Naive thymus-derived CD4-positive, alpha-beta T cell (primary cell): ENCODE results near the gene RPL32. TPM values are rescaled to one million over a fixed set of nuclear protein-coding genes. Genes with fewer than 3 reads are reported as not detected.
"Not testable (repeated sequence)": the region's sequence is repeated elsewhere in the genome, so short reads cannot be mapped to it uniquely, and the experiment has no call there.

ENCODE experiments used
- ATAC-seq: fragments of 150-1000 bp; cut with Tn5 transposase; 2 replicates; pipeline ENCODE4 v1.10.0; 2021; ENCODE audit warnings: mild to moderate bottlenecking, moderate library complexity
- CTCF ChIA-PET: fragments of 350-600 bp; sonication (Branson Sonifier 250); formaldehyde crosslinking; loops from one replicate; lab custom pipeline; 2021; ENCODE audit warnings: antibody characterized with exemption; lab: Charles Lee
- POLR2A ChIA-PET: fragments of 350-600 bp; sonication (Branson Sonifier 250); formaldehyde crosslinking; loops from one replicate; lab custom pipeline; 2021; ENCODE audit warnings: antibody characterized with exemption, inconsistent platforms; lab: Charles Lee
- DNase-seq, 9 donors: peaks; one replicate each; pipeline versions ENCODE4 v3.0.0 to v3.0.0-alpha.2; 2020 to 2022; ENCODE audit warnings: mixed read lengths in 1 of 9
- H3K27ac ChIP-seq: one replicate; pipeline ENCODE4 v1.7.0; 2013; ENCODE audit warnings: mild to moderate bottlenecking, low read depth, low read length, moderate library complexity
- H3K27me3 ChIP-seq, 2 donors: one replicate each; pipeline ENCODE4 v1.7.0; 2013; ENCODE audit warnings: low read length in 2 of 2, mild to moderate bottlenecking in 2 of 2, moderate library complexity in 2 of 2; ENCODE audit not compliant: control insufficient read depth in 2 of 2, insufficient read depth in 2 of 2
- H3K36me3 ChIP-seq, 3 experiments: 1 replicate in 2 of 3; 2 replicates in 1 of 3; pipeline ENCODE4 v1.7.0; 2013; ENCODE audit warnings: low read length in 3 of 3, mild to moderate bottlenecking in 3 of 3, moderate library complexity in 1 of 3; ENCODE audit not compliant: insufficient read depth in 3 of 3, control insufficient read depth in 2 of 3
- H3K4me1 ChIP-seq, 2 donors: one replicate each; pipeline ENCODE4 v1.7.0; 2013; ENCODE audit warnings: low read length in 2 of 2, mild to moderate bottlenecking in 2 of 2, moderate library complexity in 1 of 2; ENCODE audit not compliant: control insufficient read depth in 2 of 2, insufficient read depth in 2 of 2
- H3K4me3 ChIP-seq: 2 replicates; pipeline ENCODE4 v1.7.0; 2013; ENCODE audit warnings: mild to moderate bottlenecking, low read length
- H3K9me3 ChIP-seq, 3 experiments: 1 replicate in 2 of 3; 2 replicates in 1 of 3; pipeline ENCODE4 v1.7.0; 2013; ENCODE audit warnings: low read length in 3 of 3; ENCODE audit not compliant: control insufficient read depth in 2 of 3
- H3K27ac Mint-ChIP-seq, 9 donors: one replicate each; pipeline ENCODE4 v1.8.0; 2020 to 2022; ENCODE audit warnings: mixed read lengths in 9 of 9, mild to moderate bottlenecking in 8 of 9, moderate library complexity in 5 of 9, inconsistent platforms in 2 of 9
- H3K27me3 Mint-ChIP-seq, 5 donors: one replicate each; pipeline ENCODE4 v1.8.0; 2021 to 2022; ENCODE audit warnings: mixed read lengths in 5 of 5, mild to moderate bottlenecking in 1 of 5
- H3K36me3 Mint-ChIP-seq, 5 donors: one replicate each; pipeline ENCODE4 v1.8.0; 2020 to 2022; ENCODE audit warnings: mixed read lengths in 5 of 5, mild to moderate bottlenecking in 3 of 5, inconsistent platforms in 1 of 5
- H3K4me1 Mint-ChIP-seq, 7 donors: one replicate each; pipeline ENCODE4 v1.8.0; 2020 to 2022; ENCODE audit warnings: mixed read lengths in 7 of 7, mild to moderate bottlenecking in 3 of 7, inconsistent platforms in 1 of 7
- H3K4me3 Mint-ChIP-seq, 10 donors: one replicate each; pipeline ENCODE4 v1.8.0; 2020 to 2022; ENCODE audit warnings: mild to moderate bottlenecking in 10 of 10, mixed read lengths in 10 of 10, moderate library complexity in 6 of 10, inconsistent platforms in 2 of 10
- H3K9me3 Mint-ChIP-seq, 11 donors: one replicate each; pipeline ENCODE4 v1.8.0; 2020 to 2022; ENCODE audit warnings: mixed read lengths in 11 of 11, mild to moderate bottlenecking in 4 of 11, inconsistent platforms in 1 of 11, moderate library complexity in 1 of 11
- intact Hi-C, 2 donors: fragments of 100-400 bp; cut with micrococcal nuclease; formaldehyde crosslinking; loops; one replicate each; pipeline ENCODE4 v1.15.1; 2023
- polyA plus RNA-seq, 2 donors: library from polyadenylated mRNA; unstranded; fragments of 300-500 nt; fragmentation: Illumina TruSeq; gene quantifications; one replicate each; pipeline ENCODE4 v1.2.3, GENCODE V29; 2021
- total RNA-seq, 6 experiments: library from RNA in 5 of 6; stranded (reverse) in 5 of 6; gene quantifications; 1 replicate in 5 of 6; 2 replicates in 1 of 6; pipeline ENCODE4 v1.2.3 and lab custom pipeline; 2021 to 2026

RPL32 gene
- total and polyA plus RNA-seq, 7 experiments from 2014 or later: 1,890 to 4,471 (median 4,246) TPM

GRCh38 chr3:12856626-12857025 is 15.3 kb upstream of the RPL32 start:
- peaks cover 0 to 17% (median 6%) of the 10 kb centered on the region in 5 donors for H3K27me3 Mint-ChIP-seq
- DNase-seq (no peak), ATAC-seq (no peak)
- ChIA-PET POLR2A (no interaction called here), CTCF (no interaction called here)
- no peaks in the 10 kb centered on the region for H3K4me1 ChIP-seq
- H3K9me3 ChIP-seq: no peaks in the 10 kb centered on the region
- no peaks in the 10 kb centered on the region for H3K4me1 Mint-ChIP-seq
- no peak overlapping the region for H3K27ac ChIP-seq
- H3K36me3 Mint-ChIP-seq: no peaks in the 10 kb centered on the region
- H3K4me3 Mint-ChIP-seq: no peak overlapping the region
- no peaks in the 10 kb centered on the region for H3K36me3 ChIP-seq
- H3K4me3 ChIP-seq: no peak overlapping the region
- no peak overlapping the region for H3K27ac Mint-ChIP-seq
- no peaks in the 10 kb centered on the region for H3K9me3 Mint-ChIP-seq
- intact Hi-C loops: no loop called here
- H3K27me3 ChIP-seq: no peaks in the 10 kb centered on the region

- H3K9me3 ChIP-seq: no peaks in the 10 kb centered on the region
- Mint-ChIP-seq H3K27ac (no peak overlapping the region), H3K4me1 (no peaks in the 10 kb centered on the region), H3K9me3 (no peaks in the 10 kb centered on the region), H3K4me3 (no peak overlapping the region), H3K27me3 (peaks cover 0 to 15% (median 6%) of the 10 kb centered on the region in 5 donors), H3K36me3 (no peaks in the 10 kb centered on the region)
- no peaks in the 10 kb centered on the region for H3K27me3 ChIP-seq
- no peaks in the 10 kb centered on the region for H3K4me1 ChIP-seq
- CTCF ChIA-PET: no interaction called here
- intact Hi-C loops: no loop called here
- DNase-seq: no peak
- H3K4me3 ChIP-seq: no peak overlapping the region
- POLR2A ChIA-PET: no interaction called here
- H3K27ac ChIP-seq: no peak overlapping the region
- no peak for ATAC-seq
- H3K36me3 ChIP-seq: no peaks in the 10 kb centered on the region
These were observed 13.2 kb upstream of the RPL32 start for GRCh38 chr3:12854565-12854964.

GRCh38 chr3:12853847-12854246 is 12.5 kb upstream of the RPL32 start:
- CTCF ChIA-PET, H3K27ac ChIP-seq, H3K27me3 ChIP-seq, H3K27ac Mint-ChIP-seq, H3K4me1 Mint-ChIP-seq, POLR2A ChIA-PET, DNase-seq, H3K4me3 ChIP-seq, H3K36me3 Mint-ChIP-seq, H3K9me3 Mint-ChIP-seq, H3K4me3 Mint-ChIP-seq, H3K4me1 ChIP-seq, intact Hi-C loops, H3K9me3 ChIP-seq, H3K36me3 ChIP-seq: not testable (repeated sequence)
- peak; percentile 27 for ATAC-seq
- peaks cover 0 to 14% (median 6%) of the 10 kb centered on the region in 5 donors for H3K27me3 Mint-ChIP-seq

- DNase-seq: no peak
- no peaks in the 10 kb centered on the region for H3K36me3 ChIP-seq
- Mint-ChIP-seq H3K4me1 (no peaks in the 10 kb centered on the region), H3K4me3 (no peak overlapping the region), H3K27ac (no peak overlapping the region), H3K27me3 (peaks cover 0 to 12% (median 6%) of the 10 kb centered on the region in 5 donors), H3K9me3 (no peaks in the 10 kb centered on the region), H3K36me3 (no peaks in the 10 kb centered on the region)
- H3K4me3 ChIP-seq: no peak overlapping the region
- POLR2A ChIA-PET: interaction anchor here (1.3 kb wide), 1 partner anchor 10 kb away, joined by 4 read pairs; no protein-coding TSS in a partner anchor
- H3K27ac ChIP-seq: no peak overlapping the region
- no peaks in the 10 kb centered on the region for H3K9me3 ChIP-seq
- intact Hi-C loops: no loop called here
- ATAC-seq: no peak
- no peaks in the 10 kb centered on the region for H3K27me3 ChIP-seq
- CTCF ChIA-PET: interaction anchor here (1.1 kb wide), 1 partner anchor 10 kb away, joined by 3 read pairs; no protein-coding TSS in a partner anchor
- no peaks in the 10 kb centered on the region for H3K4me1 ChIP-seq
These were observed 10.8 kb upstream of the RPL32 start for GRCh38 chr3:12852201-12852600.

- Mint-ChIP-seq H3K36me3 (peaks cover 0 to 1% (median 1%) of the 10 kb centered on the region in 5 donors), H3K27me3 (peaks cover 0 to 1% (median 0%) of the 10 kb centered on the region in 5 donors), H3K4me1 (peaks cover under 1 to 14% (median 6%) of the 10 kb centered on the region in 7 donors), H3K9me3 (peaks cover 0 to 1% (median 0%) of the 10 kb centered on the region in 11 donors), H3K27ac (no peak overlapping the region), H3K4me3 (no peak overlapping the region)
- Histone ChIP-seq H3K27ac (no peak overlapping the region), H3K4me3 (no peak overlapping the region), H3K9me3 (no peaks in the 10 kb centered on the region), H3K4me1 (peaks cover 0 to 3% of the 10 kb centered on the region in 2 donors), H3K27me3 (no peaks in the 10 kb centered on the region), H3K36me3 (peaks cover 0 to 5% (median 0%) of the 10 kb centered on the region in 3 experiments)
- intact Hi-C loops: loop anchor here in 1 of 2 donors (10.0 kb wide), 1 partner anchor 609 kb away; no protein-coding TSS in a partner anchor
- ChIA-PET CTCF (no interaction called here), POLR2A (no interaction called here)
- DNase-seq (no peak), ATAC-seq (no peak)
These were observed 4.4 kb upstream of the RPL32 start for GRCh38 chr3:12845811-12846210.

GRCh38 chr3:12842469-12842868 is 1.1 kb upstream of the RPL32 start:
- no peak overlapping the region for H3K4me3 ChIP-seq
- H3K27ac ChIP-seq: peak overlapping the region; percentile 92
- ChIA-PET POLR2A (interaction anchor here (0.5 to 3.0 kb wide), 9 partner anchors 16 to 637 kb away, joined by 3 to 30 read pairs (median 5); partner anchors contain the start of genes CAND2 and HDAC11), CTCF (interaction anchor here (0.6 to 2.8 kb wide), 10 partner anchors 9 to 137 kb away, joined by 3 to 16 read pairs (median 4); partner anchors contain the start of gene CAND2)
- peaks cover 0 to 29% (median 15%) of the 10 kb centered on the region in 3 experiments for H3K36me3 ChIP-seq
- intact Hi-C loops: loop anchor here in 1 of 2 donors (10.0 kb wide), 1 partner anchor 612 kb away; no protein-coding TSS in a partner anchor
- peaks cover 22 to 48% (median 38%) of the 10 kb centered on the region in 7 donors for H3K4me1 Mint-ChIP-seq
- peaks cover 0 to 1% (median 0%) of the 10 kb centered on the region in 11 donors for H3K9me3 Mint-ChIP-seq
- no peaks in the 10 kb centered on the region for H3K27me3 Mint-ChIP-seq
- H3K4me3 Mint-ChIP-seq: peak overlapping the region in 2 of 10 donors; percentile 25 to 96
- H3K36me3 Mint-ChIP-seq: peaks cover 0 to 29% (median 16%) of the 10 kb centered on the region in 5 donors
- no peaks in the 10 kb centered on the region for H3K27me3 ChIP-seq
- ATAC-seq (no peak), DNase-seq (no peak)
- peaks cover 16 to 22% of the 10 kb centered on the region in 2 donors for H3K4me1 ChIP-seq
- no peaks in the 10 kb centered on the region for H3K9me3 ChIP-seq
- H3K27ac Mint-ChIP-seq: peak overlapping the region in 7 of 9 donors; percentile 11 to 100 (median 99)
